ENCODE measurements around the gene PVALB.

Gene PVALB

DNA sequence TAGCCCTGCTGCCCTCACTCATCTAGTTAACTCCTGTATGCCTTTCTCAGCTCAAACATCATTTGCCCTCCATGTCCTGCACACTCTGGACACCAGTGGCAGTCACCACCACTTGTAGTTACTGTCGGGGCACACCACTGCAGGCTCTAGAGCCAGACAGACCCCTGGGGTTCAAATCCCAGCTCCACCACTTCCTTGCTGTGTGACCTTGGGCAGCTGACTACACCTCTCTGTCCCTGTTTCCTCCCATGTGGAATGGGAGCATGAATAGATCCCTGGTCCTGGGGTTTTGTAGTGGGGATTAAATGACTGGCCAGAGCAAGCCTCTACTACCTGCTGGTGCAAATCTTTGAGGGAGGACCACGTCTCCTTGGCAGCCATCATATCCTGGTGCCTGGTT lies 33.1 kb downstream of the PVALB start:
- no peak for TF ChIP-seq RAD21 (IDR thresholded peaks at IDR 0.05; ENCODE audit: low read depth)
- TF ChIP-seq, protein P1, sequence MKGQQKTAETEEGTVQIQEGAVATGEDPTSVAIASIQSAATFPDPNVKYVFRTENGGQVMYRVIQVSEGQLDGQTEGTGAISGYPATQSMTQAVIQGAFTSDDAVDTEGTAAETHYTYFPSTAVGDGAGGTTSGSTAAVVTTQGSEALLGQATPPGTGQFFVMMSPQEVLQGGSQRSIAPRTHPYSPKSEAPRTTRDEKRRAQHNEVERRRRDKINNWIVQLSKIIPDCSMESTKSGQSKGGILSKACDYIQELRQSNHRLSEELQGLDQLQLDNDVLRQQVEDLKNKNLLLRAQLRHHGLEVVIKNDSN (IDR thresholded peaks at IDR 0.05), result no peak
- no peak for TF ChIP-seq EGR1 (IDR thresholded peaks at IDR 0.05)
- TF ChIP-seq, protein P2, sequence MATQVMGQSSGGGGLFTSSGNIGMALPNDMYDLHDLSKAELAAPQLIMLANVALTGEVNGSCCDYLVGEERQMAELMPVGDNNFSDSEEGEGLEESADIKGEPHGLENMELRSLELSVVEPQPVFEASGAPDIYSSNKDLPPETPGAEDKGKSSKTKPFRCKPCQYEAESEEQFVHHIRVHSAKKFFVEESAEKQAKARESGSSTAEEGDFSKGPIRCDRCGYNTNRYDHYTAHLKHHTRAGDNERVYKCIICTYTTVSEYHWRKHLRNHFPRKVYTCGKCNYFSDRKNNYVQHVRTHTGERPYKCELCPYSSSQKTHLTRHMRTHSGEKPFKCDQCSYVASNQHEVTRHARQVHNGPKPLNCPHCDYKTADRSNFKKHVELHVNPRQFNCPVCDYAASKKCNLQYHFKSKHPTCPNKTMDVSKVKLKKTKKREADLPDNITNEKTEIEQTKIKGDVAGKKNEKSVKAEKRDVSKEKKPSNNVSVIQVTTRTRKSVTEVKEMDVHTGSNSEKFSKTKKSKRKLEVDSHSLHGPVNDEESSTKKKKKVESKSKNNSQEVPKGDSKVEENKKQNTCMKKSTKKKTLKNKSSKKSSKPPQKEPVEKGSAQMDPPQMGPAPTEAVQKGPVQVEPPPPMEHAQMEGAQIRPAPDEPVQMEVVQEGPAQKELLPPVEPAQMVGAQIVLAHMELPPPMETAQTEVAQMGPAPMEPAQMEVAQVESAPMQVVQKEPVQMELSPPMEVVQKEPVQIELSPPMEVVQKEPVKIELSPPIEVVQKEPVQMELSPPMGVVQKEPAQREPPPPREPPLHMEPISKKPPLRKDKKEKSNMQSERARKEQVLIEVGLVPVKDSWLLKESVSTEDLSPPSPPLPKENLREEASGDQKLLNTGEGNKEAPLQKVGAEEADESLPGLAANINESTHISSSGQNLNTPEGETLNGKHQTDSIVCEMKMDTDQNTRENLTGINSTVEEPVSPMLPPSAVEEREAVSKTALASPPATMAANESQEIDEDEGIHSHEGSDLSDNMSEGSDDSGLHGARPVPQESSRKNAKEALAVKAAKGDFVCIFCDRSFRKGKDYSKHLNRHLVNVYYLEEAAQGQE (IDR thresholded peaks at IDR 0.05; ENCODE audit: low read depth), result no peak
- TF ChIP-seq EP300 (IDR thresholded peaks at IDR 0.05; ENCODE audit: borderline replicate concordance), result no peak
- TF ChIP-seq NFIC (IDR thresholded peaks at IDR 0.05), result no peak
- no peak for TF ChIP-seq CEBPB (IDR thresholded peaks at IDR 0.05)
- TF ChIP-seq YY1 (IDR thresholded peaks at IDR 0.05; ENCODE audit: low read depth), result no peak
- no peak for TF ChIP-seq TAF1 (IDR thresholded peaks at IDR 0.05; ENCODE audit: low read depth)
- TF ChIP-seq CREB1 (IDR thresholded peaks at IDR 0.05; ENCODE audit: low read depth), result no peak
- TF ChIP-seq ZBTB7A (IDR thresholded peaks at IDR 0.05; ENCODE audit: low read depth), result no peak
- no peak for TF ChIP-seq TCF12 (IDR thresholded peaks at IDR 0.05; ENCODE audit: low read depth)
- no peak for TF ChIP-seq FOXM1 (IDR thresholded peaks at IDR 0.05; ENCODE audit: borderline replicate concordance, low read depth)
- no peak for TF ChIP-seq TEAD4 (IDR thresholded peaks at IDR 0.05)
- TF ChIP-seq, protein P3, sequence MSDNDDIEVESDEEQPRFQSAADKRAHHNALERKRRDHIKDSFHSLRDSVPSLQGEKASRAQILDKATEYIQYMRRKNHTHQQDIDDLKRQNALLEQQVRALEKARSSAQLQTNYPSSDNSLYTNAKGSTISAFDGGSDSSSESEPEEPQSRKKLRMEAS (IDR thresholded peaks at IDR 0.05), result no peak

DNA sequence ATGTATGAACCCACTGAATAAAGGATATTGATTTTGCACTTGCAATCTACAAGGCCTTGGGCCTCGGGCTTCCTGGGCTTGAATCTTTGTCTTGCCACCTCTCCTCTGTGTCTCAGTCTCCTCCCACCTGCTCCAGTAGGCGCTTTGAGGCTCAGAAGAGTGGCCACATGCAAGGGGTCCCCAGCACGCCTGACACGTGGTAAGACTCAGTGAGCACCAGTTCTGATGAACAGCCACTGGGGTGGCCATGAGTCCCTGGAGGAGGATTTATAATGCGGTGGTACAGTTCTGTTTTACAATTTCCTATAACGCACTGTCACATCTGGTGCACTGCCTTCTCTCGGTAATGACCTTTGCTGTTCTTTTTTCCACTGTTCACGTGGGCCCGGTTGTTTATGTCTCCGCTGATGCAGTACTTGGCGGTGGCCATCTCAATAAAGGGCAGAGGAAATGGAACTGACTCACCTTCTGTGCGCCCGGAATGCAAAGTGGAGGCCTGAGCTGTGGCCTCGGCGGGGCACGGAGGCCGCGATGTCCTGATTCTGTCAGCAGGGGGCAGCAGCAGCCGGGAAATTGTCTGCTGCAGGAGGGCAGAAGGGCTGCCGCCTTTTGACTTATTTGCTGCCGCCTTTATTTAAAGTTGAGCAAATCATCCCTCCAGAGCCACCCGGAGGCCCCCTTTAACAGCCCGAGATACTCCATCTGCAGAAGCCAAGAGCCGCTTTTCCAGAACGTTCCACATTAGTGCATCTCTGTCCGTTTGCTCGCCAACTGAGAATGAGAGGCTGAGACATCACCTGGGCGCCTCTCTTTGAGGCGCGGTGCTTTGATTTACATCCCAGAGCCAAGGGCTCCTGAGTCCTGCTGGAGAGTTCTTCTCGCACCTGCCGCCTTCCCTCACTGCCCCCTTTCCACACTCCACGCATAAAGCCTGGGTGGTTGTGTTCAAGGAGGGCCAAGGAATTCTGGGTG lies 34.9 kb downstream of the PVALB start:
- no peak for TF ChIP-seq EGR1 (IDR thresholded peaks at IDR 0.05)
- peak; percentile 81 for TF ChIP-seq RAD21 (IDR thresholded peaks at IDR 0.05; ENCODE audit: low read depth)
- TF ChIP-seq, protein P3 (IDR thresholded peaks at IDR 0.05), result no peak
- TF ChIP-seq TEAD4 (IDR thresholded peaks at IDR 0.05), result peak; percentile 68
- peak; percentile 22; the same call in 1 of the 2 replicates for TF ChIP-seq YY1 (IDR thresholded peaks at IDR 0.05; ENCODE audit: low read depth)

DNA sequence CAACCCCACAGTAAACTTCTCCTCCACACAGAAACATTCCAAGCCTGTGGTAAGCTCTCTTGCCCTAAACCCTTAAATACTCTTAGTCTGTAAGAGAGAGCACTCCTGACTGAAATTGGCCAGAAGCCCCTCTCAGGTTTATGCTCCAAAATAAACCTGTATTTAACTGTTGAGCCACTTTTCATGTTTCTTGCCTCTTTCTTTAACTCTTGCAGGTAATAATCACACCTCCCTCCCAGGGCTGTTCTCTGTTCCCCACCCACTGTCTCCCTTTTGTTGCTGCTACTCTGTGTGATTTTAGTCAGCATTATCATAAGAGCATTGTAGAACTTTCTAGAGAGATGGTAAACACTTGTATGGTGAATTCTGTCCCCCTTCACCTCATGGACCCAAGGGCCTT lies 38.8 kb downstream of the PVALB start:
- no peak for TF ChIP-seq TCF12 (IDR thresholded peaks at IDR 0.05; ENCODE audit: low read depth)
- TF ChIP-seq, protein P2 (IDR thresholded peaks at IDR 0.05; ENCODE audit: low read depth), result no peak
- no peak for TF ChIP-seq EGR1 (IDR thresholded peaks at IDR 0.05)
- no peak for TF ChIP-seq NFIC (IDR thresholded peaks at IDR 0.05)
- TF ChIP-seq, protein P1 (IDR thresholded peaks at IDR 0.05), result no peak
- no peak for TF ChIP-seq TEAD4 (IDR thresholded peaks at IDR 0.05)
- TF ChIP-seq RAD21 (IDR thresholded peaks at IDR 0.05; ENCODE audit: low read depth), result no peak
- no peak for TF ChIP-seq YY1 (IDR thresholded peaks at IDR 0.05; ENCODE audit: low read depth)
- no peak for TF ChIP-seq CEBPB (IDR thresholded peaks at IDR 0.05)
- no peak for TF ChIP-seq EP300 (IDR thresholded peaks at IDR 0.05; ENCODE audit: borderline replicate concordance)
- no peak for TF ChIP-seq FOXM1 (IDR thresholded peaks at IDR 0.05; ENCODE audit: borderline replicate concordance, low read depth)
- TF ChIP-seq CREB1 (IDR thresholded peaks at IDR 0.05; ENCODE audit: low read depth), result no peak
- TF ChIP-seq TAF1 (IDR thresholded peaks at IDR 0.05; ENCODE audit: low read depth), result no peak
- TF ChIP-seq, protein P3 (IDR thresholded peaks at IDR 0.05), result no peak
- TF ChIP-seq ZBTB7A (IDR thresholded peaks at IDR 0.05; ENCODE audit: low read depth), result no peak

DNA sequence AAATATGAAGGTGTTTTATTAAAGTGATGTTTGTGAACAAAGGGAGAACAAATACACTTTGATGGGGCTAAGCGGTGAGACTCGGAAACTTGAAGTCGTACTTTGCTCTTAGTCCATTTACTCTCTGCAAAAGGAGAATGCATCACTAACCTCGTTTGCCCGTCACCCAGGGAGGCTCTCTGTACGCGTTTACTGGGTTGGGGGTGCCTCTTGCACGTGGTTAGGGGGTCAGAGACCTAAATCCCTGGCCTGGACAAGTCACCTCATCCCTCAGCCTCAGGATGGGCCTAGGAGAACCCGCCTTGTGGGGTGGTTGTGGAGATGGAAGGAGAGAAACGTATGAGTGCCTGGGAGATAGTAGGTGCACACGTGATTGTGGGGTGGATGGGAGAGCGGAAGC lies 40.1 kb downstream of the PVALB start:
- TF ChIP-seq CEBPB (IDR thresholded peaks at IDR 0.05), result no peak
- TF ChIP-seq FOXM1 (IDR thresholded peaks at IDR 0.05; ENCODE audit: borderline replicate concordance, low read depth), result no peak
- TF ChIP-seq NFIC (IDR thresholded peaks at IDR 0.05), result no peak
- TF ChIP-seq CREB1 (IDR thresholded peaks at IDR 0.05; ENCODE audit: low read depth), result no peak
- TF ChIP-seq TEAD4 (IDR thresholded peaks at IDR 0.05), result no peak
- TF ChIP-seq TAF1 (IDR thresholded peaks at IDR 0.05; ENCODE audit: low read depth), result no peak
- TF ChIP-seq YY1 (IDR thresholded peaks at IDR 0.05; ENCODE audit: low read depth), result no peak
- TF ChIP-seq TCF12 (IDR thresholded peaks at IDR 0.05; ENCODE audit: low read depth), result no peak
- TF ChIP-seq, protein P2 (IDR thresholded peaks at IDR 0.05; ENCODE audit: low read depth), result no peak
- no peak for TF ChIP-seq EP300 (IDR thresholded peaks at IDR 0.05; ENCODE audit: borderline replicate concordance)
- no peak for TF ChIP-seq ZBTB7A (IDR thresholded peaks at IDR 0.05; ENCODE audit: low read depth)
- TF ChIP-seq, protein P3 (IDR thresholded peaks at IDR 0.05), result no peak
- no peak for TF ChIP-seq EGR1 (IDR thresholded peaks at IDR 0.05)
- TF ChIP-seq, protein P1 (IDR thresholded peaks at IDR 0.05), result no peak
- TF ChIP-seq RAD21 (IDR thresholded peaks at IDR 0.05; ENCODE audit: low read depth), result no peak

Measured in Ishikawa (cell line).